ENCODE results near the gene FAM111A. TPM values are rescaled to one million over a fixed set of nuclear protein-coding genes. Genes with fewer than 3 reads are reported as not detected.
A peak's percentile ranks its signal among the peaks of the same experiment; 100 is the strongest.

Gene FAM111A
- polyA plus RNA-seq, 2 of the 4 experiments (the other 2 are of a cell fraction), result 13.4 to 21.8 TPM

GRCh38 chr11:59187035-59187434 is 44.4 kb downstream of the FAM111A start:
- H3K4me2 ChIP-seq, result no peak overlapping the region
- no peak for TF ChIP-seq ZFP36 (IDR thresholded peaks at IDR 0.05; ENCODE audit: borderline replicate concordance, partially characterized antibody)
- TF ChIP-seq MAX (IDR thresholded peaks at IDR 0.05), result no peak
- TF ChIP-seq NPAS2 (CRISPR knock-in tag; IDR thresholded peaks at IDR 0.05; ENCODE audit: borderline replicate concordance), result no peak
- TF ChIP-seq RCOR1 (IDR thresholded peaks at IDR 0.05; ENCODE audit: low read depth, low read length), result no peak
- no peak for TF ChIP-seq MAZ (IDR thresholded peaks at IDR 0.05; ENCODE audit: borderline replicate concordance, low read depth, low read length)
- TF ChIP-seq USF2 (IDR thresholded peaks at IDR 0.05), result no peak
- no peak for TF ChIP-seq NFE2L2 (conservative IDR thresholded peaks at IDR 0.05; ENCODE audit: low read length)
- 93% methylated on average over 3 of the region's 3 CpGs for WGBS (ENCODE audit: missing lambda C conversion rate)
- DNase-seq (ENCODE audit: low read depth in 1 of 2, low spot score in 1 of 2) (no peak), ATAC-seq (no peak), FAIRE-seq (no peak)
- no peaks in the 10 kb centered on the region for H3K9me3 ChIP-seq
- ChIA-PET POLR2A (no interaction called here), CTCF (interaction anchor here (1.8 to 5.5 kb wide), 6 partner anchors 11 to 29 kb away, joined by 4 to 40 read pairs (median 12); partner anchors contain the start of gene DTX4)
- no peak overlapping the region for H3K4me3 ChIP-seq
- H3K27ac ChIP-seq, result no peak overlapping the region
- H3K4me1 ChIP-seq, result 0 out of 3 replicates have a peak, but pooled peaks cover 5% of the 10 kb centered on the region

GRCh38 chr11:59187587-59187986 is 44.9 kb downstream of the FAM111A start:
- Histone ChIP-seq H3K27ac (no peak overlapping the region), H3K4me1 (0 out of 3 replicates have a peak, but pooled peaks cover 5% of the 10 kb centered on the region), H3K4me2 (no peak overlapping the region), H3K9me3 (no peaks in the 10 kb centered on the region), H3K4me3 (no peak overlapping the region)
- ATAC-seq (no peak), FAIRE-seq (no peak), DNase-seq (ENCODE audit: low read depth in 1 of 2, low spot score in 1 of 2) (no peak)
- ChIA-PET CTCF (interaction anchor here (1.8 to 5.5 kb wide), 5 partner anchors 11 to 19 kb away, joined by 4 to 40 read pairs (median 14); partner anchors contain the start of gene DTX4), POLR2A (no interaction called here)
- TF ChIP-seq EP300 (IDR thresholded peaks at IDR 0.05) (no peak), PHF8 (IDR thresholded peaks at IDR 0.05; ENCODE audit: borderline replicate concordance, low read depth) (no peak), NFE2L2 (conservative IDR thresholded peaks at IDR 0.05; ENCODE audit: low read length) (no peak)
- 79% methylated on average over 6 of the region's 6 CpGs for WGBS (ENCODE audit: missing lambda C conversion rate)

GRCh38 chr11:59188954-59189353 is 46.3 kb downstream of the FAM111A start:
- 0 out of 6 replicates have a peak, but pooled peaks of 1 of the 2 experiments have one; percentile 29 for ATAC-seq
- no peak overlapping the region for H3K27ac ChIP-seq
- no peaks in the 10 kb centered on the region for H3K9me3 ChIP-seq
- H3K4me1 ChIP-seq, result 0 out of 3 replicates have a peak, but pooled peaks cover 5% of the 10 kb centered on the region
- H3K4me2 ChIP-seq, result no peak overlapping the region
- 81% methylated on average over 4 of the region's 4 CpGs for WGBS (ENCODE audit: missing lambda C conversion rate)
- no peak for DNase-seq (ENCODE audit: low read depth in 1 of 2, low spot score in 1 of 2)
- FAIRE-seq, result no peak
- ChIA-PET POLR2A (no interaction called here), CTCF (interaction anchor here (1.0 to 5.5 kb wide), 2 partner anchors 18 to 31 kb away, joined by 3 to 40 read pairs; partner anchors contain the start of gene DTX4)
- H3K4me3 ChIP-seq, result no peak overlapping the region
- no peak for TF ChIP-seq HOXB13 (CRISPR knock-in tag; IDR thresholded peaks at IDR 0.05; ENCODE audit: low read depth)
- TF ChIP-seq NFE2L2 (conservative IDR thresholded peaks at IDR 0.05; ENCODE audit: low read length), result no peak
- TF ChIP-seq MAFK (IDR thresholded peaks at IDR 0.05; ENCODE audit: partially characterized antibody), result no peak
- TF ChIP-seq RNF2 (IDR thresholded peaks at IDR 0.05; ENCODE audit: borderline replicate concordance, low read depth), result no peak
- no peak for TF ChIP-seq HDAC2 (IDR thresholded peaks at IDR 0.05)
- TF ChIP-seq EHF (CRISPR knock-in tag; IDR thresholded peaks at IDR 0.05), result no peak
- no peak for TF ChIP-seq EHMT2 (IDR thresholded peaks at IDR 0.05; ENCODE audit: low read depth)
- TF ChIP-seq JUNB (IDR thresholded peaks at IDR 0.05), result no peak
- no peak for TF ChIP-seq GATA3 (IDR thresholded peaks at IDR 0.05; ENCODE audit: borderline replicate concordance)
- no peak for TF ChIP-seq RARB (CRISPR knock-in tag; IDR thresholded peaks at IDR 0.05)
- no peak for TF ChIP-seq REST (IDR thresholded peaks at IDR 0.05)
- TF ChIP-seq POLR2AphosphoS2 (conservative IDR thresholded peaks at IDR 0.05; ENCODE audit: low read length), result no peak
- TF ChIP-seq RAD21 (conservative IDR thresholded peaks at IDR 0.05 in 1 of 2, IDR thresholded peaks at IDR 0.05 in 1 of 2), result no peak
- no peak for TF ChIP-seq PBX3 (IDR thresholded peaks at IDR 0.05)
- no peak for TF ChIP-seq CHD2 (IDR thresholded peaks at IDR 0.05; ENCODE audit: low read length, partially characterized antibody)
- TF ChIP-seq RCOR1 (IDR thresholded peaks at IDR 0.05; ENCODE audit: low read depth, low read length), result no peak
- no peak for TF ChIP-seq RFX5 (IDR thresholded peaks at IDR 0.05)
- no peak for TF ChIP-seq JUN (IDR thresholded peaks at IDR 0.05)
- no peak for TF ChIP-seq CBX2 (IDR thresholded peaks at IDR 0.05; ENCODE audit: borderline replicate concordance, low read depth)
